GM12878 (cell line): ENCODE data around the gene ALOX12B. TPM values are rescaled to one million over a fixed set of nuclear protein-coding genes. Genes with fewer than 3 reads are reported as not detected.

Source experiments
- CBX3 ChIP-seq: fragments of 200-600 bp; sonication (generic); IDR thresholded peaks from 2 replicates; pipeline ENCODE4 v1.6.1; 2016; ENCODE audit warnings: low read depth, borderline replicate concordance
- CREB1 ChIP-seq: IDR thresholded peaks from 2 replicates; pipeline ENCODE4 v1.6.1; 2012; ENCODE audit warnings: low read depth, mild to moderate bottlenecking, inconsistent platforms
- EED ChIP-seq: sonication (generic); IDR thresholded peaks from 2 replicates; pipeline ENCODE4 v1.6.1; 2016; ENCODE audit warnings: antibody characterized with exemption, low read depth
- EZH2 ChIP-seq: IDR thresholded peaks from 2 replicates; pipeline ENCODE4 v1.6.1; 2012; ENCODE audit warnings: low read depth, mild to moderate bottlenecking, control low read depth, inconsistent platforms, low read length, borderline replicate concordance; ENCODE audit not compliant: control insufficient read depth
- IRF4 ChIP-seq: IDR thresholded peaks from 2 replicates; pipeline ENCODE4 v1.6.1; 2011; ENCODE audit warnings: low read depth, low read length
- LARP7 ChIP-seq: fragments of 450-650 bp; IDR thresholded peaks from 2 replicates; pipeline ENCODE4 v1.6.1; 2017; ENCODE audit warnings: mild to moderate bottlenecking
- NR2C2 ChIP-seq: IDR thresholded peaks from 2 replicates; pipeline ENCODE4 v1.6.1; 2011; ENCODE audit warnings: borderline replicate concordance, low read depth; ENCODE audit not compliant: control insufficient read depth, insufficient read length
- RFX5 ChIP-seq: IDR thresholded peaks from 2 replicates; pipeline ENCODE4 v1.6.1; 2011; ENCODE audit warnings: low read depth, low read length, improper control_type of control experiment
- RUNX3 ChIP-seq: IDR thresholded peaks from 2 replicates; pipeline ENCODE4 v1.6.1; 2012; ENCODE audit warnings: low read length, inconsistent platforms
- SP1 ChIP-seq: IDR thresholded peaks from one replicate; pipeline ENCODE4 v1.6.1; 2011; ENCODE audit warnings: low read depth, low read length
- SPI1 ChIP-seq: IDR thresholded peaks from 2 replicates; pipeline ENCODE4 v1.6.1; 2011; ENCODE audit warnings: low read depth, mild to moderate bottlenecking, low read length, moderate library complexity, borderline replicate concordance; ENCODE audit not compliant: insufficient read depth
- ZNF24 ChIP-seq: fragments of 450-650 bp; IDR thresholded peaks from 2 replicates; pipeline ENCODE4 v1.6.1; 2017; ENCODE audit warnings: antibody characterized with exemption, mild to moderate bottlenecking
- ZNF274 ChIP-seq: IDR thresholded peaks from one replicate; pipeline ENCODE4 v1.8.0; 2011; ENCODE audit not compliant: insufficient read length, insufficient read depth
- ZNF384 ChIP-seq: IDR thresholded peaks from 2 replicates; pipeline ENCODE4 v1.6.1; 2012; ENCODE audit warnings: low read depth, mild to moderate bottlenecking, low read length, improper control_type of control experiment, borderline replicate concordance
- ZNF687 ChIP-seq: fragments of 450-650 bp; IDR thresholded peaks from 2 replicates; pipeline ENCODE4 v1.6.1; 2017; ENCODE audit warnings: mild to moderate bottlenecking, moderate library complexity
- polyA plus RNA-seq, 11 experiments: library from polyadenylated mRNA; depleted of rRNA in 4 of 11; unstranded in 6 of 11; stranded (reverse) in 5 of 11; fragments of >200 nt; fragmentation: Nextera tagmentation in 4 of 11; fragmentation: Illumina TruSeq in 1 of 11; extraction: Ambion mirVana in 4 of 11; extraction: Trizol in 1 of 11; gene quantifications; 1 replicate in 1 of 11; 2 replicates in 10 of 11; pipeline versions ENCODE4 v1.2.1 to v1.2.3, GENCODE V29; 2011 to 2016; ENCODE audit warnings: inconsistent platforms in 2 of 11, missing spikeins in 2 of 11, low read depth in 1 of 11
- total RNA-seq, 4 experiments: library from RNA; depleted of rRNA in 3 of 4; stranded (reverse); fragments of >200 nt in 3 of 4; fragmentation: Illumina TruSeq in 1 of 4; extraction: Trizol in 1 of 4; gene quantifications; 2 replicates each; pipeline versions ENCODE4 v1.2.1 to v1.2.3, GENCODE V29; 2013 to 2021
- TF ChIP-seq, protein P1 (sequence below): IDR thresholded peaks from 2 replicates; pipeline ENCODE4 v1.6.1; 2012; ENCODE audit warnings: improper control_type of control experiment, low read depth, low read length; ENCODE audit not compliant: insufficient replicate concordance
- TF ChIP-seq, protein P2 (sequence below): fragments of 450-650 bp; IDR thresholded peaks from 2 replicates; pipeline ENCODE4 v1.6.1; 2017; ENCODE audit warnings: low read depth, mild to moderate bottlenecking, moderate library complexity

ALOX12B gene
- total and polyA plus RNA-seq, 10 of the 15 experiments (the other 5 are each of a cell fraction or from before 2014, with no cell fraction given), result 0.17 to 0.54 TPM; not detected in 8

DNA sequence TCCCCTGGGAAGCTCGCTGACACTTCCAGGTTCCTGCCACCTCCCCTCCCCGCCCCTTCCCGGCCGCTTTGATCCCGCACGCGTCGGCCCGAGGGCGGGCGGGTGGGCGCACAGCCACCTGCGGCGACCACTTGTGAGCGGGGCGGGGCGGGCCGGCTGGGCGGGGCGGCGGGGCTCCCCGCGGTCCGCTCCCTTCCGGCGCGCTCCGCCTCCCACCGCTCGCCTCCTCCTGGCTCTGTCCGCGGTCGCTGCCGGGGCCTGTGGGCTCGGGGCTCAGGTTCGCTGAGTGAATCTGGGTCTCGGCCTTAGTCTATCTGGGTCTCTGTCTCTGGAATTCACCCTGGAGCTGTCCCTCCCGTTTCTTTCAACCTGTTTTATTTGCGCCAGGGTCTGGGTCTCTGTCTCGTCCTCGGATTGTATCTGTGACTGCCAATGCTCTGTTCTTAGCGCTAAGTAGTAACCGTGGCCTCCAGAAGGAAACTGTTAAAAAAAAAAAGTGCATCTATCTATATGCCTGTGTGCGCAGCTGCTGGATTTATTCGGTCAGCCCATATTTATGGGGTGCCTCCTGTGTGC, 39.1 kb upstream of the ALOX12B start (continued):
- TF ChIP-seq, protein P1, sequence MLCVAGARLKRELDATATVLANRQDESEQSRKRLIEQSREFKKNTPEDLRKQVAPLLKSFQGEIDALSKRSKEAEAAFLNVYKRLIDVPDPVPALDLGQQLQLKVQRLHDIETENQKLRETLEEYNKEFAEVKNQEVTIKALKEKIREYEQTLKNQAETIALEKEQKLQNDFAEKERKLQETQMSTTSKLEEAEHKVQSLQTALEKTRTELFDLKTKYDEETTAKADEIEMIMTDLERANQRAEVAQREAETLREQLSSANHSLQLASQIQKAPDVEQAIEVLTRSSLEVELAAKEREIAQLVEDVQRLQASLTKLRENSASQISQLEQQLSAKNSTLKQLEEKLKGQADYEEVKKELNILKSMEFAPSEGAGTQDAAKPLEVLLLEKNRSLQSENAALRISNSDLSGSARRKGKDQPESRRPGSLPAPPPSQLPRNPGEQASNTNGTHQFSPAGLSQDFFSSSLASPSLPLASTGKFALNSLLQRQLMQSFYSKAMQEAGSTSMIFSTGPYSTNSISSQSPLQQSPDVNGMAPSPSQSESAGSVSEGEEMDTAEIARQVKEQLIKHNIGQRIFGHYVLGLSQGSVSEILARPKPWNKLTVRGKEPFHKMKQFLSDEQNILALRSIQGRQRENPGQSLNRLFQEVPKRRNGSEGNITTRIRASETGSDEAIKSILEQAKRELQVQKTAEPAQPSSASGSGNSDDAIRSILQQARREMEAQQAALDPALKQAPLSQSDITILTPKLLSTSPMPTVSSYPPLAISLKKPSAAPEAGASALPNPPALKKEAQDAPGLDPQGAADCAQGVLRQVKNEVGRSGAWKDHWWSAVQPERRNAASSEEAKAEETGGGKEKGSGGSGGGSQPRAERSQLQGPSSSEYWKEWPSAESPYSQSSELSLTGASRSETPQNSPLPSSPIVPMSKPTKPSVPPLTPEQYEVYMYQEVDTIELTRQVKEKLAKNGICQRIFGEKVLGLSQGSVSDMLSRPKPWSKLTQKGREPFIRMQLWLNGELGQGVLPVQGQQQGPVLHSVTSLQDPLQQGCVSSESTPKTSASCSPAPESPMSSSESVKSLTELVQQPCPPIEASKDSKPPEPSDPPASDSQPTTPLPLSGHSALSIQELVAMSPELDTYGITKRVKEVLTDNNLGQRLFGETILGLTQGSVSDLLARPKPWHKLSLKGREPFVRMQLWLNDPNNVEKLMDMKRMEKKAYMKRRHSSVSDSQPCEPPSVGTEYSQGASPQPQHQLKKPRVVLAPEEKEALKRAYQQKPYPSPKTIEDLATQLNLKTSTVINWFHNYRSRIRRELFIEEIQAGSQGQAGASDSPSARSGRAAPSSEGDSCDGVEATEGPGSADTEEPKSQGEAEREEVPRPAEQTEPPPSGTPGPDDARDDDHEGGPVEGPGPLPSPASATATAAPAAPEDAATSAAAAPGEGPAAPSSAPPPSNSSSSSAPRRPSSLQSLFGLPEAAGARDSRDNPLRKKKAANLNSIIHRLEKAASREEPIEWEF, result no peak
- TF ChIP-seq IRF4, result no peak
- 0 out of 2 replicates have a peak, but pooled peaks have one; percentile 33 for TF ChIP-seq ZNF687
- no peak for TF ChIP-seq SPI1
- TF ChIP-seq EZH2, result no peak
- no peak for TF ChIP-seq ZNF274
- 0 out of 2 replicates have a peak, but pooled peaks have one; percentile 15 for TF ChIP-seq RFX5
- no peak for TF ChIP-seq ZNF24
- no peak for TF ChIP-seq EED
- TF ChIP-seq, protein P2, sequence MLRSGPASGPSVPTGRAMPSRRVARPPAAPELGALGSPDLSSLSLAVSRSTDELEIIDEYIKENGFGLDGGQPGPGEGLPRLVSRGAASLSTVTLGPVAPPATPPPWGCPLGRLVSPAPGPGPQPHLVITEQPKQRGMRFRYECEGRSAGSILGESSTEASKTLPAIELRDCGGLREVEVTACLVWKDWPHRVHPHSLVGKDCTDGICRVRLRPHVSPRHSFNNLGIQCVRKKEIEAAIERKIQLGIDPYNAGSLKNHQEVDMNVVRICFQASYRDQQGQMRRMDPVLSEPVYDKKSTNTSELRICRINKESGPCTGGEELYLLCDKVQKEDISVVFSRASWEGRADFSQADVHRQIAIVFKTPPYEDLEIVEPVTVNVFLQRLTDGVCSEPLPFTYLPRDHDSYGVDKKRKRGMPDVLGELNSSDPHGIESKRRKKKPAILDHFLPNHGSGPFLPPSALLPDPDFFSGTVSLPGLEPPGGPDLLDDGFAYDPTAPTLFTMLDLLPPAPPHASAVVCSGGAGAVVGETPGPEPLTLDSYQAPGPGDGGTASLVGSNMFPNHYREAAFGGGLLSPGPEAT, result no peak
- TF ChIP-seq CREB1, result no peak
- TF ChIP-seq LARP7, result no peak
- TF ChIP-seq ZNF384, result peak; percentile 69
- peak; percentile 13; the same call in 1 of the 2 replicates for TF ChIP-seq RUNX3
- no peak for TF ChIP-seq CBX3
- no peak for TF ChIP-seq SP1
- TF ChIP-seq NR2C2, result no peak
